HepG2 (cell line): ENCODE measurements around the gene GDPGP1. TPM values are rescaled to one million over a fixed set of nuclear protein-coding genes. Genes with fewer than 3 reads are reported as not detected.

Experiments
- ARNT2 ChIP-seq: sonication (generic); formaldehyde crosslinking; IDR thresholded peaks from 2 replicates; pipeline ENCODE4 v1.8.0; 2022; ENCODE audit warnings: mild to moderate bottlenecking, low read depth, missing genetic modification reagents, moderate library complexity
- CBX2 ChIP-seq, 2 experiments: fragments of 200-600 bp in 1 of 2; sonication (generic); formaldehyde crosslinking in 1 of 2; IDR thresholded peaks; 2 replicates each; pipeline versions ENCODE4 v1.7.0 to v1.8.1; 2018 to 2022; ENCODE audit warnings: low read depth in 2 of 2, low read length in 1 of 2, mild to moderate bottlenecking in 1 of 2, missing genetic modification reagents in 1 of 2
- E2F2 ChIP-seq: sonication (generic); formaldehyde crosslinking; IDR thresholded peaks from 2 replicates; pipeline ENCODE4 v1.4.0; 2020; ENCODE audit warnings: missing genetic modification reagents, borderline replicate concordance
- ELF1 ChIP-seq: sonication (generic); formaldehyde crosslinking; IDR thresholded peaks from 2 replicates; pipeline ENCODE4 v1.4.0; 2020; ENCODE audit warnings: missing genetic modification reagents
- ELK4 ChIP-seq: sonication (generic); formaldehyde crosslinking; IDR thresholded peaks from 2 replicates; pipeline ENCODE4 v1.9.0; 2021; ENCODE audit warnings: missing genetic modification reagents, borderline replicate concordance
- HES4 ChIP-seq: sonication (generic); formaldehyde crosslinking; IDR thresholded peaks from 2 replicates; pipeline ENCODE4 v1.9.0; 2021; ENCODE audit warnings: mild to moderate bottlenecking, missing genetic modification reagents, borderline replicate concordance
- HNRNPLL ChIP-seq: fragments of 200-400 bp; formaldehyde crosslinking; IDR thresholded peaks from 2 replicates; pipeline ENCODE4 v1.6.1; 2017; ENCODE audit warnings: mild to moderate bottlenecking, low read depth, low read length; ENCODE audit not compliant: poor library complexity, severe bottlenecking
- KMT2A ChIP-seq: sonication (generic); formaldehyde crosslinking; IDR thresholded peaks from 2 replicates; pipeline ENCODE4 v1.4.0; 2020; ENCODE audit warnings: missing genetic modification reagents
- MLX ChIP-seq: IDR thresholded peaks from 2 replicates; pipeline ENCODE4 v1.6.1; 2016
- NCOA1 ChIP-seq: sonication (generic); formaldehyde crosslinking; IDR thresholded peaks from 2 replicates; pipeline ENCODE4 v1.9.0; 2021; ENCODE audit warnings: missing genetic modification reagents
- NR2C2 ChIP-seq: sonication (generic); formaldehyde crosslinking; IDR thresholded peaks from 2 replicates; pipeline ENCODE4 v1.4.0; 2020; ENCODE audit warnings: missing genetic modification reagents, mild to moderate bottlenecking, moderate library complexity, borderline replicate concordance
- PAF1 ChIP-seq: IDR thresholded peaks from 2 replicates; pipeline ENCODE4 v1.6.1; 2016; ENCODE audit warnings: missing genetic modification reagents, missing compliant biosample characterization
- SRSF9 ChIP-seq: fragments of 200-400 bp; formaldehyde crosslinking; IDR thresholded peaks from 2 replicates; pipeline ENCODE4 v1.6.1; 2018; ENCODE audit warnings: borderline replicate concordance, mild to moderate bottlenecking, low read depth, low read length; ENCODE audit not compliant: insufficient read depth, poor library complexity, severe bottlenecking
- TSC22D2 ChIP-seq: sonication (generic); formaldehyde crosslinking; IDR thresholded peaks from 2 replicates; pipeline ENCODE4 v1.5.1; 2020; ENCODE audit warnings: missing genetic modification reagents, mild to moderate bottlenecking, borderline replicate concordance
- ZBTB49 ChIP-seq: sonication (generic); formaldehyde crosslinking; IDR thresholded peaks from 2 replicates; pipeline ENCODE4 v1.4.0; 2020; ENCODE audit warnings: missing genetic modification reagents, borderline replicate concordance
- ZNF33B ChIP-seq: sonication (generic); formaldehyde crosslinking; IDR thresholded peaks from 2 replicates; pipeline ENCODE4 v1.5.1; 2020; ENCODE audit warnings: mild to moderate bottlenecking, missing genetic modification reagents
- ZNF512B ChIP-seq: sonication (generic); formaldehyde crosslinking; IDR thresholded peaks from 2 replicates; pipeline ENCODE4 v1.5.1; 2020; ENCODE audit warnings: missing genetic modification reagents, mild to moderate bottlenecking, borderline replicate concordance
- ZNF547 ChIP-seq: sonication (generic); formaldehyde crosslinking; IDR thresholded peaks from 2 replicates; pipeline ENCODE4 v1.5.1; 2020; ENCODE audit warnings: mild to moderate bottlenecking, missing genetic modification reagents
- ZNF720 ChIP-seq: sonication (generic); formaldehyde crosslinking; IDR thresholded peaks from 2 replicates; pipeline ENCODE4 v1.4.0; 2020; ENCODE audit warnings: missing genetic modification reagents
- polyA plus RNA-seq, 8 experiments: library from polyadenylated mRNA; depleted of rRNA in 3 of 8; stranded (reverse) in 7 of 8; unstranded in 1 of 8; fragments of >200 nt; fragmentation: Illumina TruSeq in 4 of 8; extraction: Trizol in 4 of 8; gene quantifications; 2 replicates each; pipeline versions ENCODE4 v1.2.1 to v1.2.3, GENCODE V29; 2011 to 2016; ENCODE audit warnings: low read depth in 4 of 8, missing spikeins in 1 of 8, mixed read lengths in 1 of 8; ENCODE audit not compliant: insufficient read depth in 1 of 8
- total RNA-seq, 5 experiments: library from RNA; depleted of rRNA; stranded (reverse); fragments of >200 nt; fragmentation: Illumina TruSeq; extraction: Trizol; gene quantifications; 2 replicates each; pipeline ENCODE4 v1.2.3, GENCODE V29; 2016; ENCODE audit warnings: low read depth in 1 of 5

The GDPGP1 gene
- total and polyA plus RNA-seq, 2 of the 13 experiments (the other 11 are each of a cell fraction or from before 2014, with no cell fraction given), result 1.5 to 4.3 TPM

GRCh38 chr15:90184786-90185704, 49.0 kb upstream of the GDPGP1 start (continued):
- no peak for TF ChIP-seq ELK4 (CRISPR knock-in tag)
- TF ChIP-seq NR2C2 (CRISPR knock-in tag), result peak; percentile 25; the same call in 1 of the 2 replicates
- peak; percentile 55; the same call in 1 of the 2 replicates for TF ChIP-seq ARNT2 (CRISPR knock-in tag)
- no peak for TF ChIP-seq NCOA1 (CRISPR knock-in tag)
- no peak for TF ChIP-seq ZBTB49 (CRISPR knock-in tag)
- no peak for TF ChIP-seq TSC22D2
- no peak; the same call in 1 of the 2 replicates for TF ChIP-seq HES4 (CRISPR knock-in tag)
- TF ChIP-seq E2F2 (CRISPR knock-in tag), result peak; percentile 67; the same call in 1 of the 2 replicates
- peak; percentile 21; the same call in 1 of the 2 replicates for TF ChIP-seq KMT2A (CRISPR knock-in tag)
- TF ChIP-seq ELF1 (CRISPR knock-in tag), result peak; percentile 20; the same call in 1 of the 2 replicates
- TF ChIP-seq HNRNPLL, result peak; percentile 42
- no peak for TF ChIP-seq ZNF512B (CRISPR knock-in tag)
- no peak for TF ChIP-seq CBX2 (IDR thresholded peaks at IDR 0.05; ENCODE audit: low read depth, low read length)
- no peak for TF ChIP-seq CBX2 (CRISPR knock-in tag; IDR thresholded peaks at IDR 0.05; ENCODE audit: low read depth)
- no peak for TF ChIP-seq MLX (CRISPR knock-in tag)
- TF ChIP-seq ZNF547, result no peak; the same call in 1 of the 2 replicates
- TF ChIP-seq ZNF33B (CRISPR knock-in tag), result 0 out of 2 replicates have a peak, but pooled peaks have one; percentile 18
- TF ChIP-seq PAF1 (CRISPR knock-in tag), result no peak
- no peak for TF ChIP-seq SRSF9
- TF ChIP-seq ZNF720 (CRISPR knock-in tag), result no peak
